Stimulated activated CD4-positive, alpha-beta T cell treated with anti-CD3 and anti-CD28 coated beads, Interleukin-12 subunit alpha, Interleukin-12 subunit beta, amount 100 ng/mL, for 4 hours (primary cell): Measurements from ENCODE around the gene NDUFAF5.
A peak's percentile ranks its signal among the peaks of the same experiment; 100 is the strongest.
"Not testable (repeated sequence)": the region's sequence is repeated elsewhere in the genome, so short reads cannot be mapped to it uniquely, and the experiment has no call there.

Experiments
- DNase-seq: peaks from one replicate; pipeline ENCODE4 v3.0.0-alpha.2; 2020

NDUFAF5 gene, protein sequence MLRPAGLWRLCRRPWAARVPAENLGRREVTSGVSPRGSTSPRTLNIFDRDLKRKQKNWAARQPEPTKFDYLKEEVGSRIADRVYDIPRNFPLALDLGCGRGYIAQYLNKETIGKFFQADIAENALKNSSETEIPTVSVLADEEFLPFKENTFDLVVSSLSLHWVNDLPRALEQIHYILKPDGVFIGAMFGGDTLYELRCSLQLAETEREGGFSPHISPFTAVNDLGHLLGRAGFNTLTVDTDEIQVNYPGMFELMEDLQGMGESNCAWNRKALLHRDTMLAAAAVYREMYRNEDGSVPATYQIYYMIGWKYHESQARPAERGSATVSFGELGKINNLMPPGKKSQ

GRCh38 chr20:13784893-13785715, at the start of gene NDUFAF5, which contains the start of gene ESF1:
TSS of gene NDUFAF5 (plus strand) at chr20:13785028. CDS start at chr20:13785069, 41 bp downstream.
TSS of gene ESF1 (minus strand) at chr20:13784919. CDS start at chr20:13783140, 1,779 bp downstream.
- peak; percentile 87 for DNase-seq

- no peak for DNase-seq
Observed at GRCh38 chr20:13735826-13736225, 49.0 kb upstream of the NDUFAF5 start.

GRCh38 chr20:13736436-13737191, 48.2 kb upstream of the NDUFAF5 start:
- no peak for DNase-seq

- not testable (repeated sequence) for DNase-seq
Observed at GRCh38 chr20:13738187-13738586, 46.6 kb upstream of the NDUFAF5 start.

DNA sequence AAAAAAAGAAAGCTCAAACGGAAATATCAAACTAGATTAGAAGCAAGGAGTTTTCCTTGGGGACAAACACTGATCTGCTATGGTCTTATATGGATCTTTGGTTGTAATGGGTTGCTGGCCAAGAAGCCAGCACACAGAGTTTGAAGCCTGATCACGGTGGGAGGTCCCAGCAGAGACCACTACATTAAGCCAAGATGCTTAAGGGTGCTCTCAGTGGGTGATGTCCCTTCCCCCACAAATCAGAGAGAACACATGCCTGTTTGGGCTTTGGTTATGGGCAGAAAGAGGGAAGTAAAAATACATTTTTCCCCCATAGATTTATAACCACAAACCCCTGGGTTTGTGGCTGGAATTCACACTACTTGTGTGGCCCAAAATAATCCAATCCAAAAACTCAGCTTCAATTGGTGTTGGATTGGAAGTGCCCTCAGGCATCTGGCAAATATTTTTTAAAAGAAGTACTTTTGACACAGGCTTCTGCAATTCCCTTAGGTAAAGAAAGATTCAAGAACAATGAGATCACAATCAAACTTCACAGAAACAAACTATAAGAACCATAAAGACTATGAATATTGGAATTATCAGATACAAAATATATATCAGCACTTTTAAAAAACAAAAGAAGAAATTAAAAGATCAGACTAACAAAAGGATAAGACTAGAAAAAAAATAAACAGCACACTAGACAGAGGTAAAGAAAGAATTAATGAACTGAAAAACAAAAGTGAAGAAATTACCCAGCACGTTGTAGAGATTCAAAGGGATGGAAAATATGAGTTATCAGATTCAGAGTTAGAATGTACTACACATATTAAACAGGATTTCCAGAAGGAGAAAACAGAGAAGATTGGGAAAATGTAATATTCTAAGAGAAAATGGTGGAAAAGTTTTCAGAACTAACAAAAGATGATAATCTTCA, 44.8 kb upstream of the NDUFAF5 start:
- DNase-seq, result no peak

- DNase-seq, result no peak
Observed at GRCh38 chr20:13741879-13742278, 42.9 kb upstream of the NDUFAF5 start.

- no peak for DNase-seq
Observed at GRCh38 chr20:13744352-13744751, 40.5 kb upstream of the NDUFAF5 start.

DNA sequence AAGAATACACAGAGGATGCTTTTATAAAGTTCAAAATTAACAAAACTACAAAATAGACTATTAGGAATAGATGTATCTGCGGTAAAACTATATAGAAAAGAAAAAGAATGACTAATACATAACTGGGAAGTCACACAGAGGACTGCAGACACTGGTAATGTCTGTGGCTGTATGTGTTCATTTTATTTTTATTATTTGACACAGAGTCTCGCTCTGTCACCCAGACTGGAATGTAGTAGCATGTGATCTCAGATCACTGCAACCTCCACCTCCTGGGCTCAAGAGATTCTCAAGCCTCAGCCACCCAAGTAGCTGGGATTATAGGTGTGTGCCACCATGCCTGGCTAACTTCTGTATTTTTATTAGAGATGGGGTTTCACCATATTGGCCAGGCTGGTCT, 39.0 kb upstream of the NDUFAF5 start:
- no peak for DNase-seq

- no peak for DNase-seq
Observed at GRCh38 chr20:13749811-13750210, 35.0 kb upstream of the NDUFAF5 start.

- no peak for DNase-seq
Observed at GRCh38 chr20:13753436-13754036, 31.3 kb upstream of the NDUFAF5 start.

DNA sequence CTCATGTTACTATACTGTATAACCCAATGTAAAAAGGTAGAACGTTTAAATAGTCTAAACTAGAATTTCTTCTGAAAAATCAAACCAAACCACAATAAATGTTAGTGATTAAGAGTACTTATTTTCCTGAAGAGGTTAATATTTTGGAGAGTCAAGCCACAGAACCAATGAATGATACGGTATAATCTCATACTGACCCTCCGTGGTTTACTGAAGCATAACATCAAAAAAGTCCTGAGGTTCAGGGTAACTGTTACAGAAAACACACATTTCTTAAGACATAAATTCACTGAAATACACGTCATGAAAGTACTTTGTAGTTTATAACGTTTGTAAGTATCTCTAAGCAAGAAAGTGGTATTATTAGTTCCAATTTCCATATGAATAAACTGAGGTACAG, 29.0 kb upstream of the NDUFAF5 start:
- DNase-seq, result no peak

DNA sequence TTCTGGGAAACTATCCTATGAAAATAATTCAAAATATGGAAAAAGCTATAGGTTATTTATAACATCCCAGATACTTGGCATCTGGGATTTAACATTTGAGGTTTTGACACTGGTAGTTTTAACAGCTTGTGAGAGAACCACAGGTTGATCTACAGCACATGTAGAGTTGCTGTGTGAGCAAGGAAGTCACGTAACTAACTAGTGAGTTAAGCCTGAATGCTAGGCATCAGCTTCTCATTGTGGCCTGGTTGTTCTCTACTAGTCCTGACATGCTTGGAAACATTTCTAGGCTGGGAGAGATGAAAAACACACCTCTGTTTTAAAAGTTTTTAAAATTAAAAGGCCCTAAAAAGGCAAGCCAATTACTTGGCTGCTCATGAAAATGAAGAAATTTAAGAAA, 28.3 kb upstream of the NDUFAF5 start:
- DNase-seq, result no peak

- DNase-seq, result no peak
Observed at GRCh38 chr20:13758884-13759283, 25.9 kb upstream of the NDUFAF5 start.

DNA sequence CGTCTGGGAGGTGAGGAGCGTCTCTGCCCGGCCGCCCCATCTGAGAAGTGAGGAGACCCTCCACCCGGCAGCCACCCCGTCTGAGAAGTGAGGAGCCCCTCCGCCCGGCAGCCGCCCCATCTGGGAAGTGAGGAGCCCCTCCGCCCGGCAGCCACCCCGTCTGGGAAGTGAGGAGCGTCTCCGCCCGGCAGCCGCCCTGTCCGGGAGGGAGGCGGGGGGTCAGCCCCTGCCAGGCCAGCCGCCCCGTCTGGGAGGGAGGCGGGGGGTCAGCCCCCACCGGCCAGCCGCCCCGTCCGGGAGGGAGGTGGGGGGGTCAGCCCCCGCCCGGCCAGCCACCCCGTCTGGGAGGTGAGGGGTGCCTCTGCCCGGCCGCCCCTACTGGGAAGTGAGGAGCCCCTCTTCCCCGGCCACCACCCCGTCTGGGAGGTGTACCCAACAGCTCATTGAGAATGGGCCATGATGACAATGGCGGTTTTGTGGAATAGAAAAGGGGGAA, 24.3 kb upstream of the NDUFAF5 start:
- not testable (repeated sequence) for DNase-seq

GRCh38 chr20:13765299-13765698, 19.5 kb upstream of the NDUFAF5 start:
- no peak for DNase-seq

GRCh38 chr20:13765868-13766416, 18.9 kb upstream of the NDUFAF5 start:
- DNase-seq, result no peak

GRCh38 chr20:13770141-13770540, 14.7 kb upstream of the NDUFAF5 start:
- DNase-seq, result no peak

GRCh38 chr20:13771853-13772453, 12.9 kb upstream of the NDUFAF5 start:
- DNase-seq, result no peak

DNA sequence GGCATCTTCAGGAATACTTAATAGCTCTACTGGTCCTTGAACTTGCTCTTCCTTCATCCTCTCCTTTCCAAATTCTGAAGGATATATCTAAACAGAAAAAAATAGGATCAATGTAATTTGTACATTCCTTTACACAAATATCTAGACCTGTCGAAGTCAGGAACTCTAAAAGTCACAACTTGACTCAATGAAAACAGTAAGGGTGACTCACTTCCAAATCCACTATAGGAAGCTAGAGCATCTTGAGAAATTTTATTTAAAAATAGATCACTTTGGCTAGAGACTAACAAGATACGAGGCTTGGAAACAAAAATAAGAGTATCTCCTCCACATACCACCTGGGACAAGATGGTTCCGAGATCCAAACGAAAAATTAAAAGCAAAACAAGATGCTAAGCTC, 12.3 kb upstream of the NDUFAF5 start:
- no peak for DNase-seq

- no peak for DNase-seq
Observed at GRCh38 chr20:13775867-13776266, 9.0 kb upstream of the NDUFAF5 start.

- DNase-seq, result no peak
Observed at GRCh38 chr20:13777171-13777601, 7.6 kb upstream of the NDUFAF5 start.
